GM21367 (cell line): Measurements from ENCODE around the gene ZCCHC13.
"Not testable (repeated sequence)": the region's sequence is repeated elsewhere in the genome, so short reads cannot be mapped to it uniquely, and the experiment has no call there.

Experiments
- ATAC-seq: cut with Tn5 transposase; IDR thresholded peaks from one replicate; pipeline ENCODE4 v1.9.1; 2021; ENCODE audit not compliant: unreplicated experiment

The ZCCHC13 gene

GRCh38 chrX:74319321-74319720, 15.3 kb downstream of the ZCCHC13 start:
- not testable (repeated sequence) for ATAC-seq

- ATAC-seq = no peak
Measured at GRCh38 chrX:74321191-74321590, 17.2 kb downstream of the ZCCHC13 start.

- ATAC-seq = no peak
Measured at GRCh38 chrX:74324131-74324530, 20.2 kb downstream of the ZCCHC13 start.

GRCh38 chrX:74325130-74326059, 21.4 kb downstream of the ZCCHC13 start:
- no peak for ATAC-seq

GRCh38 chrX:74338852-74339251, 34.9 kb downstream of the ZCCHC13 start:
- ATAC-seq = no peak

- no peak for ATAC-seq
Measured at GRCh38 chrX:74340051-74340450, 36.1 kb downstream of the ZCCHC13 start.

GRCh38 chrX:74342211-74342610, 38.2 kb downstream of the ZCCHC13 start:
- not testable (repeated sequence) for ATAC-seq

- ATAC-seq = no peak
Measured at GRCh38 chrX:74343343-74344279, 39.6 kb downstream of the ZCCHC13 start.

GRCh38 chrX:74344280-74344622, 40.3 kb downstream of the ZCCHC13 start:
- ATAC-seq = no peak

GRCh38 chrX:74346088-74346487, 42.1 kb downstream of the ZCCHC13 start:
- no peak for ATAC-seq

GRCh38 chrX:74349387-74349786, 45.4 kb downstream of the ZCCHC13 start:
- ATAC-seq = no peak

- no peak for ATAC-seq
Measured at GRCh38 chrX:74351760-74352159, 47.8 kb downstream of the ZCCHC13 start.

- ATAC-seq = no peak
Measured at GRCh38 chrX:74353984-74354383, 50.0 kb downstream of the ZCCHC13 start.
